ENCODE results near the gene MSH2. TPM values are rescaled to one million over a fixed set of nuclear protein-coding genes. Genes with fewer than 3 reads are reported as not detected.
"Not testable (repeated sequence)": the region's sequence is repeated elsewhere in the genome, so short reads cannot be mapped to it uniquely, and the experiment has no call there.

Gene MSH2
- total RNA-seq, 1 donor from 2014 or later, result 63.3 TPM

- Mint-ChIP-seq H3K27ac (no peak overlapping the region), H3K4me1 (ENCODE audit: low read depth) (no peaks in the 10 kb centered on the region), H3K27me3 (no peaks in the 10 kb centered on the region), H3K9me3 (ENCODE audit: low read depth) (no peaks in the 10 kb centered on the region), H3K4me3 (ENCODE audit: low read depth) (no peak overlapping the region), H3K36me3 (ENCODE audit: insufficient read depth) (peaks cover 17% of the 10 kb centered on the region)
- TF ChIP-seq CTCF (IDR thresholded peaks at IDR 0.05; ENCODE audit: unreplicated experiment), result no peak
- no peak for DNase-seq (ENCODE audit: low spot score, unreplicated experiment)
Observed at GRCh38 chr2:47414682-47415458, 11.9 kb downstream of the MSH2 start.

- Mint-ChIP-seq H3K27ac (no peak overlapping the region), H3K36me3 (ENCODE audit: insufficient read depth) (peaks cover 30% of the 10 kb centered on the region), H3K4me1 (ENCODE audit: low read depth) (no peaks in the 10 kb centered on the region), H3K27me3 (no peaks in the 10 kb centered on the region), H3K9me3 (ENCODE audit: low read depth) (no peaks in the 10 kb centered on the region), H3K4me3 (ENCODE audit: low read depth) (no peak overlapping the region)
- TF ChIP-seq CTCF (IDR thresholded peaks at IDR 0.05; ENCODE audit: unreplicated experiment), result no peak
- DNase-seq (ENCODE audit: low spot score, unreplicated experiment), result no peak
Observed at GRCh38 chr2:47420214-47420613, 17.3 kb downstream of the MSH2 start.

- H3K36me3 Mint-ChIP-seq (ENCODE audit: insufficient read depth), result peaks cover 32% of the 10 kb centered on the region
- not testable (repeated sequence) for H3K27ac Mint-ChIP-seq; DNase-seq (ENCODE audit: low spot score, unreplicated experiment); H3K27me3 Mint-ChIP-seq; H3K4me3 Mint-ChIP-seq (ENCODE audit: low read depth); H3K9me3 Mint-ChIP-seq (ENCODE audit: low read depth); H3K4me1 Mint-ChIP-seq (ENCODE audit: low read depth)
Observed at GRCh38 chr2:47420683-47421082, 17.7 kb downstream of the MSH2 start.

GRCh38 chr2:47422016-47422415, 19.1 kb downstream of the MSH2 start:
- no peak for DNase-seq (ENCODE audit: low spot score, unreplicated experiment)
- Mint-ChIP-seq H3K4me3 (ENCODE audit: low read depth) (no peak overlapping the region), H3K27me3 (no peaks in the 10 kb centered on the region), H3K36me3 (ENCODE audit: insufficient read depth) (peaks cover 28% of the 10 kb centered on the region), H3K9me3 (ENCODE audit: low read depth) (peaks cover 2% of the 10 kb centered on the region), H3K4me1 (ENCODE audit: low read depth) (no peaks in the 10 kb centered on the region), H3K27ac (no peak overlapping the region)
- TF ChIP-seq CTCF (IDR thresholded peaks at IDR 0.05; ENCODE audit: unreplicated experiment), result no peak

- DNase-seq (ENCODE audit: low spot score, unreplicated experiment), result no peak
- H3K27ac Mint-ChIP-seq, result no peak overlapping the region
- no peak overlapping the region for H3K4me3 Mint-ChIP-seq (ENCODE audit: low read depth)
- H3K36me3 Mint-ChIP-seq (ENCODE audit: insufficient read depth), result peaks cover 29% of the 10 kb centered on the region
- peaks cover 2% of the 10 kb centered on the region for H3K9me3 Mint-ChIP-seq (ENCODE audit: low read depth)
- H3K4me1 Mint-ChIP-seq (ENCODE audit: low read depth), result no peaks in the 10 kb centered on the region
- H3K27me3 Mint-ChIP-seq, result no peaks in the 10 kb centered on the region
- no peak for TF ChIP-seq CTCF (IDR thresholded peaks at IDR 0.05; ENCODE audit: unreplicated experiment)
Observed at GRCh38 chr2:47422560-47422959, 19.6 kb downstream of the MSH2 start.

GRCh38 chr2:47426786-47427185, 23.8 kb downstream of the MSH2 start:
- no peak overlapping the region for H3K4me3 Mint-ChIP-seq (ENCODE audit: low read depth)
- no peak for TF ChIP-seq CTCF (IDR thresholded peaks at IDR 0.05; ENCODE audit: unreplicated experiment)
- H3K36me3 Mint-ChIP-seq (ENCODE audit: insufficient read depth), result peaks cover 40% of the 10 kb centered on the region
- no peak for DNase-seq (ENCODE audit: low spot score, unreplicated experiment)
- peaks cover 10% of the 10 kb centered on the region for H3K9me3 Mint-ChIP-seq (ENCODE audit: low read depth)
- H3K27ac Mint-ChIP-seq, result no peak overlapping the region
- H3K4me1 Mint-ChIP-seq (ENCODE audit: low read depth), result no peaks in the 10 kb centered on the region
- H3K27me3 Mint-ChIP-seq, result no peaks in the 10 kb centered on the region
